ENCODE results near the gene DOCK7. TPM values are rescaled to one million over a fixed set of nuclear protein-coding genes. Genes with fewer than 3 reads are reported as not detected.

Gene DOCK7
- total RNA-seq, 3 donors from 2014 or later, result 40.4 to 53.7 (median 41.9) TPM

DNA sequence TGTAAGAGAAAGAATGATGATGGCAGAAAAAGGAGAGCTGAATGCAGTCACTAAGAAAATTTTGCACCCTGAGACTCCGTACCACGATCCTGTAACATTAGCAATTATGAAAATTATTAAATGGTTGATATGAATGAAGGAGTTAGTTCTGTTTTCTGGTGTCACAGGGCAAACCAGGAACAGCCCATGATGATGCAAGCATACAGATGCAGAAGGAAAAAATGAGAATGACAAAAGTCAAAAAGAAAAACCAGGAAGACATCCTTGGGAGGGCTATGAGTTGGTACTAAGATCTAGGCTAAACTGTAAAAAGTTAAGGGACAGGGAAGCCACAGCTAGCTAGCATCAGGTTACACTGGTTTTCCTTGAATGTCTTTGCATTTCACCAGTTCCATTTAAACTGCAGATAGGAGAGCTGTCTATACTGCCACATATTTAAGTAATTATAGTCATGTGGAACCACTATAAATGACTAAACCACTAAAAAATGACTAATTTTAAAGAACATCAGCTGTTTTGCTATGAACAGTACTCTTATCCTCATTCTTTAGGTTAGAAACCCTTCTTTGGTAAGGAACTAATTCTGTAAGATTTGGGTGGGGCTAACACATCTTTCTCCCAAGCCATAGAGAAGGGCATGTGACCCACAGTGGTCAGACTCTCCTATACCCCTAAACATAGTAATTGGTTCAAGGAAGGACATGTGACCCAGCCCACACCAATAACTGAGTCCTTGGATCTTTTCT lies 11.4 kb downstream of the DOCK7 start:
- no peaks in the 10 kb centered on the region for H3K36me3 ChIP-seq (ENCODE audit: low read depth)
- intact Hi-C loops (cut with DNase I, micrococcal nuclease), result no loop called here
- DNase-seq (no peak), ATAC-seq (no peak)
- peaks cover 5% of the 10 kb centered on the region for H3K4me1 ChIP-seq (ENCODE audit: low read depth)
- TF ChIP-seq, protein P1, sequence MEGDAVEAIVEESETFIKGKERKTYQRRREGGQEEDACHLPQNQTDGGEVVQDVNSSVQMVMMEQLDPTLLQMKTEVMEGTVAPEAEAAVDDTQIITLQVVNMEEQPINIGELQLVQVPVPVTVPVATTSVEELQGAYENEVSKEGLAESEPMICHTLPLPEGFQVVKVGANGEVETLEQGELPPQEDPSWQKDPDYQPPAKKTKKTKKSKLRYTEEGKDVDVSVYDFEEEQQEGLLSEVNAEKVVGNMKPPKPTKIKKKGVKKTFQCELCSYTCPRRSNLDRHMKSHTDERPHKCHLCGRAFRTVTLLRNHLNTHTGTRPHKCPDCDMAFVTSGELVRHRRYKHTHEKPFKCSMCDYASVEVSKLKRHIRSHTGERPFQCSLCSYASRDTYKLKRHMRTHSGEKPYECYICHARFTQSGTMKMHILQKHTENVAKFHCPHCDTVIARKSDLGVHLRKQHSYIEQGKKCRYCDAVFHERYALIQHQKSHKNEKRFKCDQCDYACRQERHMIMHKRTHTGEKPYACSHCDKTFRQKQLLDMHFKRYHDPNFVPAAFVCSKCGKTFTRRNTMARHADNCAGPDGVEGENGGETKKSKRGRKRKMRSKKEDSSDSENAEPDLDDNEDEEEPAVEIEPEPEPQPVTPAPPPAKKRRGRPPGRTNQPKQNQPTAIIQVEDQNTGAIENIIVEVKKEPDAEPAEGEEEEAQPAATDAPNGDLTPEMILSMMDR (IDR thresholded peaks at IDR 0.05), result no peak
- H3K9me3 ChIP-seq, result no peaks in the 10 kb centered on the region
- no peak overlapping the region for H3K4me3 ChIP-seq

DNA sequence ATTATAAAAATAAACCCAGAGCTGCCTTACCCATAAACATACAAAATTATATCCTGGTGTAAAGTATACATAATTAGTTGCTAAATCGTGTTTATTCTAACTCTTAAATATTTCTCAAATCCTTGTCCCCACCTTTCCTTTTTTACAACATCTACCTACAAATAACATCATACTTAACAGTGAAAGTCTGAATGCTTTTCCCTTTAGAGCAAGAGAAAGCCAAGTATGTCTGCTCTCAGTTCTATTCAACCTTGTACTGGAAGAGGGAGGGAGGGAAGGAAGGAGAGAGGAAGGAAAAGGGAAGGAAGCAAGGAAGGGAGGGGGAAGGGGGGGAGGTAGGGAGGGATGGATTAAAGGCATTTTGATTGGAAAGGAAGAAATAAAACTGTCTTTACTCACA lies 14.6 kb downstream of the DOCK7 start:
- TF ChIP-seq, protein P1 (IDR thresholded peaks at IDR 0.05), result no peak
- ATAC-seq (no peak), DNase-seq (no peak)
- Histone ChIP-seq H3K4me1 (ENCODE audit: low read depth) (peaks cover 4% of the 10 kb centered on the region), H3K4me3 (no peak overlapping the region), H3K36me3 (ENCODE audit: low read depth) (no peaks in the 10 kb centered on the region), H3K9me3 (no peaks in the 10 kb centered on the region)
- intact Hi-C loops (cut with DNase I, micrococcal nuclease), result no loop called here

DNA sequence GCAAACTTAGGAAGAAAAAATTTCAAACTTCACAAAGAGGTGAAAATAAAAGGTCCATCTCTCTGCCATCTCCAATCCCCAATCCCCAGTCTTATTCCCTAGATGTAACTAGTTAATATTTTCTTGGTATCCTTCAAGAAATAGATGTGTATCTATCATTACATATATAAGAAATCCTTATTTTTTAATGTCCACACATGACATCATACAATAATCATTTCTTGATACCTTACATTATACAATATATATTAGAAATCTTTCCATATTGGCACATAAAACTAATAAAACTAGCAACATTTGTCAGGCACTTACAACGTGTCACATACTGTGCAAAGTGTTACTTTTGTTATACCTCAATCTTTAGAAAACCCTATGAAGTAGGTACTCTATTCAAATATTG lies 16.2 kb downstream of the DOCK7 start:
- intact Hi-C loops (cut with DNase I, micrococcal nuclease), result no loop called here
- Histone ChIP-seq H3K9me3 (no peaks in the 10 kb centered on the region), H3K4me3 (no peak overlapping the region), H3K36me3 (ENCODE audit: low read depth) (no peaks in the 10 kb centered on the region), H3K4me1 (ENCODE audit: low read depth) (peaks cover 4% of the 10 kb centered on the region)
- DNase-seq (no peak), ATAC-seq (no peak)
- TF ChIP-seq, protein P1 (IDR thresholded peaks at IDR 0.05), result no peak

DNA sequence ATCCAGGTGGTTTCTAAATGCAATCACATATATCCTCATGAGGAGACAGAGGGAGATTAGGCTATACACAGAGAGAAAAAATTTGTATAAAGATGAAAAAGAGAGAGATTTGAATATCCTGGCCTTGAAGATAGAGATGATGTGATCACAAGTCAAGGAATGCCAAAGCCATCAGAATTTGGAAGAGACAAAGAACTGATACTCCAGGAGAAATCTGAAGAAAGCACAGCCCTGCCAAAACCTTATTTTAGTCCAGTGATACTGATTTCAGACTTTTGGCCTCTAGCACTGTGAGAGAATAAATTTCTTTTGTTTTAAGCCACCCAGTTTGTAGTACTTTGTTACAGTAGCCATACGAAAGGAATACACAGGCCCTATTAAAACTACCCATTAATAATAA lies 33.4 kb downstream of the DOCK7 start:
- ATAC-seq (no peak), DNase-seq (no peak)
- TF ChIP-seq, protein P1 (IDR thresholded peaks at IDR 0.05), result no peak
- no peaks in the 10 kb centered on the region for H3K9me3 ChIP-seq
- H3K4me1 ChIP-seq (ENCODE audit: low read depth), result peaks cover 7% of the 10 kb centered on the region
- intact Hi-C loops (cut with DNase I, micrococcal nuclease), result no loop called here
- no peak overlapping the region for H3K4me3 ChIP-seq
- H3K36me3 ChIP-seq (ENCODE audit: low read depth), result no peaks in the 10 kb centered on the region

DNA sequence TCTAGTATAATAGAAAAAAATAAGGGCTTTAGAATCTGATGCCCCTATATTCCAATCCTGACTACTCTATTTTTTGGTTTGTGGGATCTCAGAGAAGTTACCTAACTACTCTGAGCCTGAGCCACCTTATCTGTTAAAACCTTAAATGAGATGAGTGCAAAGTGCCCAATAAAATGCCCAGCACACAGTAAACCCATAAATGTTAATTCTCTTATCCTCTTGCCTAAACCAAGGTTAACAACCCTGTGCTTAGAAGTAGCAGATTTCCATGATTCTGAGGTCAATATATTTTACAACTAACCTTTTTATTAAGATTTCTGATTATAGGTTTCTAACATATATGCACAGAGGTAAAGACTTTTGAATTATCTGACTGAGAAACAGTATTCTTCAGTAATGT lies 35.8 kb downstream of the DOCK7 start:
- peak in 1 of 3 donors; percentile 6 for DNase-seq
- intact Hi-C loops (cut with DNase I, micrococcal nuclease), result no loop called here
- Histone ChIP-seq H3K36me3 (ENCODE audit: low read depth) (no peaks in the 10 kb centered on the region), H3K9me3 (no peaks in the 10 kb centered on the region), H3K4me1 (ENCODE audit: low read depth) (peaks cover 7% of the 10 kb centered on the region), H3K4me3 (no peak overlapping the region)
- peak; percentile 64 for ATAC-seq
- TF ChIP-seq, protein P1 (IDR thresholded peaks at IDR 0.05), result no peak

Data from mucosa of descending colon (tissue), 3 donors.